IMR-90 (cell line): ENCODE data around the gene TWSG1.

Source experiments
- BHLHE40 ChIP-seq: fragments of 150-350 bp; IDR thresholded peaks from 2 replicates; pipeline ENCODE4 v1.6.1; 2016; ENCODE audit warnings: mild to moderate bottlenecking, low read depth, low read length
- CHD1 ChIP-seq: IDR thresholded peaks from 2 replicates; pipeline ENCODE4 v1.6.1; 2012; ENCODE audit warnings: low read depth, low read length, improper control_type of control experiment
- FOS ChIP-seq: fragments of 150-350 bp; IDR thresholded peaks from 2 replicates; pipeline ENCODE4 v1.6.1; 2016; ENCODE audit warnings: low read depth, low read length
- MAZ ChIP-seq: IDR thresholded peaks from 2 replicates; pipeline ENCODE4 v1.6.1; 2012; ENCODE audit warnings: low read depth, mild to moderate bottlenecking, low read length, improper control_type of control experiment, moderate library complexity, borderline replicate concordance
- NFE2L2 ChIP-seq: fragments of 150-350 bp; IDR thresholded peaks from 2 replicates; pipeline ENCODE4 v1.6.1; 2016; ENCODE audit warnings: low read depth, mild to moderate bottlenecking, low read length
- POLR2A ChIP-seq: IDR thresholded peaks from 2 replicates; pipeline ENCODE4 v1.6.1; 2012; ENCODE audit warnings: mild to moderate bottlenecking, low read depth, low read length
- RAD21 ChIP-seq: IDR thresholded peaks from 2 replicates; pipeline ENCODE4 v1.6.1; 2012; ENCODE audit warnings: low read length, improper control_type of control experiment
- RCOR1 ChIP-seq: IDR thresholded peaks from 2 replicates; pipeline ENCODE4 v1.6.1; 2012; ENCODE audit warnings: mild to moderate bottlenecking, low read length, improper control_type of control experiment; ENCODE audit not compliant: insufficient replicate concordance
- RFX5 ChIP-seq: IDR thresholded peaks from 2 replicates; pipeline ENCODE4 v1.8.0; 2012; ENCODE audit warnings: low read depth, mild to moderate bottlenecking, low read length, moderate library complexity
- SMC3 ChIP-seq: fragments of 150-350 bp; IDR thresholded peaks from 2 replicates; pipeline ENCODE4 v1.6.1; 2016; ENCODE audit warnings: low read depth, mild to moderate bottlenecking, antibody characterized with exemption, low read length, moderate library complexity
- TF ChIP-seq, protein P1 (sequence below): conservative IDR thresholded peaks from 2 replicates; pipeline ENCODE4 v1.5.1; 2012; ENCODE audit warnings: mild to moderate bottlenecking, low read depth, low read length, improper control_type of control experiment
- TF ChIP-seq, protein P2 (sequence below): fragments of 150-350 bp; IDR thresholded peaks from 2 replicates; pipeline ENCODE4 v1.6.1; 2017; ENCODE audit warnings: mild to moderate bottlenecking, antibody characterized with exemption, low read length, low read depth
- TF ChIP-seq, protein P3 (sequence below): fragments of 150-350 bp; IDR thresholded peaks from 2 replicates; pipeline ENCODE4 v1.6.1; 2016; ENCODE audit warnings: low read depth, mild to moderate bottlenecking, low read length, moderate library complexity, borderline replicate concordance

DNA sequence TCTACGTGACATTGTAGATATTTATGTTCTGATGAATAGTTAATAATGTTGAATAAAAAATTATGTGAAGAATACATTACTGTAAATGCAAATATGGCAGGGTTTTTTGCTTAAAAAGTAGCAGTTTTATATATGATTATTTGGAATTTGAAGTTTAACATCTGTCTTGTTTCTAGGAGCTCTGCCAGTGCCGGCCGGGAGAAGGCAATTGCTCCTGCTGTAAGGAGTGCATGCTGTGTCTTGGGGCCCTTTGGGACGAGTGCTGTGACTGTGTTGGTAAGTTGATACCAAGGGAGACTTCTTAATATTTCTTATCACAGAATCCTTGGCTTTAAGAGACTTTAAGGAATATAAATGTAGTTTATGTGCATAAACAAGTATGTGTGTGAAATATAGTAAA lies 25.2 kb downstream of the TWSG1 start:
- TF ChIP-seq, protein P1, sequence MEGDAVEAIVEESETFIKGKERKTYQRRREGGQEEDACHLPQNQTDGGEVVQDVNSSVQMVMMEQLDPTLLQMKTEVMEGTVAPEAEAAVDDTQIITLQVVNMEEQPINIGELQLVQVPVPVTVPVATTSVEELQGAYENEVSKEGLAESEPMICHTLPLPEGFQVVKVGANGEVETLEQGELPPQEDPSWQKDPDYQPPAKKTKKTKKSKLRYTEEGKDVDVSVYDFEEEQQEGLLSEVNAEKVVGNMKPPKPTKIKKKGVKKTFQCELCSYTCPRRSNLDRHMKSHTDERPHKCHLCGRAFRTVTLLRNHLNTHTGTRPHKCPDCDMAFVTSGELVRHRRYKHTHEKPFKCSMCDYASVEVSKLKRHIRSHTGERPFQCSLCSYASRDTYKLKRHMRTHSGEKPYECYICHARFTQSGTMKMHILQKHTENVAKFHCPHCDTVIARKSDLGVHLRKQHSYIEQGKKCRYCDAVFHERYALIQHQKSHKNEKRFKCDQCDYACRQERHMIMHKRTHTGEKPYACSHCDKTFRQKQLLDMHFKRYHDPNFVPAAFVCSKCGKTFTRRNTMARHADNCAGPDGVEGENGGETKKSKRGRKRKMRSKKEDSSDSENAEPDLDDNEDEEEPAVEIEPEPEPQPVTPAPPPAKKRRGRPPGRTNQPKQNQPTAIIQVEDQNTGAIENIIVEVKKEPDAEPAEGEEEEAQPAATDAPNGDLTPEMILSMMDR = no peak
- TF ChIP-seq RAD21 (no peak), POLR2A (no peak), BHLHE40 (no peak), CHD1 (no peak), FOS (no peak), RFX5 (no peak), RCOR1 (no peak), MAZ (no peak), NFE2L2 (no peak), SMC3 (no peak)
- TF ChIP-seq, protein P2, sequence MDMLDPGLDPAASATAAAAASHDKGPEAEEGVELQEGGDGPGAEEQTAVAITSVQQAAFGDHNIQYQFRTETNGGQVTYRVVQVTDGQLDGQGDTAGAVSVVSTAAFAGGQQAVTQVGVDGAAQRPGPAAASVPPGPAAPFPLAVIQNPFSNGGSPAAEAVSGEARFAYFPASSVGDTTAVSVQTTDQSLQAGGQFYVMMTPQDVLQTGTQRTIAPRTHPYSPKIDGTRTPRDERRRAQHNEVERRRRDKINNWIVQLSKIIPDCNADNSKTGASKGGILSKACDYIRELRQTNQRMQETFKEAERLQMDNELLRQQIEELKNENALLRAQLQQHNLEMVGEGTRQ = no peak
- TF ChIP-seq, protein P3, sequence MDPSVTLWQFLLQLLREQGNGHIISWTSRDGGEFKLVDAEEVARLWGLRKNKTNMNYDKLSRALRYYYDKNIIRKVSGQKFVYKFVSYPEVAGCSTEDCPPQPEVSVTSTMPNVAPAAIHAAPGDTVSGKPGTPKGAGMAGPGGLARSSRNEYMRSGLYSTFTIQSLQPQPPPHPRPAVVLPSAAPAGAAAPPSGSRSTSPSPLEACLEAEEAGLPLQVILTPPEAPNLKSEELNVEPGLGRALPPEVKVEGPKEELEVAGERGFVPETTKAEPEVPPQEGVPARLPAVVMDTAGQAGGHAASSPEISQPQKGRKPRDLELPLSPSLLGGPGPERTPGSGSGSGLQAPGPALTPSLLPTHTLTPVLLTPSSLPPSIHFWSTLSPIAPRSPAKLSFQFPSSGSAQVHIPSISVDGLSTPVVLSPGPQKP = no peak
